Measurements from ENCODE around the gene CDC20B.

CDC20B gene

DNA sequence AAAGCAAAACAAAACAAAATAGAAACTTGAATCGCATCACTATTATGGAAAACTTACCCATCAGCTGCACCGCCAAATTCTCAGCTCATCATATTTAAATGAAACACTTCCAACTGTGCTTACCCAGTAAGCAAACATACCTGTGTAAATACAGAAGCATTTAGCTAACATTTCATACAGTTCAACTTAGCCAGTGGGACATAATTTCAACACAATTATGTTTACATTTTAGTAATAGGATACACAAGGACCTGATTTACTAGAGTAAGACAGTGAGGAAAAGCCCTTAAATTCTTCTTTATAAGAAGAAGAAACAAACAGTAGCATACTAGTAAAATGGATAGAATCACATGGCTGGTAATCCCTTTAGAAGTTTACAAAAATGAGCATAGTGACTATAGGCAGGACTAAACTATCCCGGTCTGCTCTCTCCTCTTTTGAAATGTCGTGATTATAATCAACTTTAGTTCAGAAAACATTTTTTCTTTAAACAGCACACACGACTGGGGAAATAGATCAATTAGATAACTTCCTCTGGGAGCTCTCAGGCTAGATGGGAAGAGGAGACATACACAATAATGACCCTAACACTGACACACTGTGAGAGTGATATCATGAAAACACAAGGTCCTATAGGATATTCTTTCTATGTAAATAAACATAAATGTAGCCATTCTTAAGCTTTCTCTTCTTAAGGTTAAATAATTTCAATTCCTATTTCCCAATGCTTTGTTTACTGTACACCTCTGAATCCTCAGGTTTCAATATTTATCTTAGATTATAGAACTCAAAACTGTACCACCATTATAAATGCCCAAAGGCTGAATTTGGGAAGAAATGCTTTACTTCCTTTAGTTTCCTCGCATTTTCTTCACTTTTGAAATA lies 15.9 kb upstream of the CDC20B start:
- Histone ChIP-seq H3K27ac (ENCODE audit: low read depth, low read length) (no peak overlapping the region), H3K14ac (ENCODE audit: low read length) (no peak overlapping the region), H4K8ac (ENCODE audit: low read depth, low read length) (no peak overlapping the region), H4K12ac (ENCODE audit: low read depth, low read length) (no peak overlapping the region), H3K4me2 (ENCODE audit: low read length) (no peak overlapping the region), H2AK5ac (ENCODE audit: low read length) (no peak overlapping the region), H4K91ac (ENCODE audit: low read depth, low read length) (no peak overlapping the region), H3K4me3 (ENCODE audit: low read depth, low read length) (no peak overlapping the region), H3K9me3 (ENCODE audit: insufficient read depth, low read depth, low read length) (no peaks in the 10 kb centered on the region), H3K9ac (ENCODE audit: low read length) (no peak overlapping the region), H2AFZ (ENCODE audit: insufficient read depth, low read length, poor library complexity) (no peak overlapping the region), H2BK120ac (ENCODE audit: insufficient read depth, low read length, poor library complexity) (no peak overlapping the region), H3K36me3 (ENCODE audit: control insufficient read depth in 1 of 2, insufficient read depth in 2 of 2, low read length in 2 of 2) (no peaks in the 10 kb centered on the region), H3K79me2 (ENCODE audit: control insufficient read depth, insufficient read depth, low read length, poor library complexity) (no peaks in the 10 kb centered on the region), H3K4me1 (ENCODE audit: control insufficient read depth in 1 of 2, insufficient read depth in 2 of 2, low read length in 2 of 2) (no peaks in the 10 kb centered on the region), H2BK5ac (ENCODE audit: low read depth, low read length, poor library complexity) (no peak overlapping the region), H3K79me1 (ENCODE audit: low read length) (no peaks in the 10 kb centered on the region), H2BK12ac (ENCODE audit: low read length) (no peak overlapping the region), H3K18ac (ENCODE audit: low read length) (no peak overlapping the region), H3K23ac (ENCODE audit: low read length) (no peak overlapping the region), H3K27me3 (ENCODE audit: insufficient read depth, low read length) (no peaks in the 10 kb centered on the region), H3K4ac (ENCODE audit: low read depth, low read length) (no peak overlapping the region)
- no CpG with 5 or more reads among the region's 6 CpGs for WGBS (ENCODE audit: extremely low coverage, insufficient coverage, insufficient read length)
- no peak for DNase-seq

DNA sequence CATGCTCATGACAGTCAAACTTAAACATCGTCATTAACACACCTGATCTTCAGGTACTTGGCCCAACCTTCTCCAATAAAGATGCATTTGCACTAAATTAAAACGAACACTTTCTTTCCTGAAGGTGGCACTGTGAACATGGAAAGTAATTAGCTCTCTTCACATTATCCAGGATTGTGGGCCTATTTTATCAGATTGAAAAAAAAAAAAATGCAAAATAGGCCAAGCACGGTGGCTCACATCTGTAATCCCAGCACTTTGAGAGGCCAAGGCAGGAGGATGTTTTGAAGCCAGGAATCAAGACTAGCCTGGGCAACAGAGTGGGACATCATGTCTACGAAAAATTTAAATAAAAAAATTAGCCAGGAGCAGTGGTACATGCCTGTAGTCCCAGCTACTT lies 14.4 kb upstream of the CDC20B start:
- Histone ChIP-seq H3K4me2 (ENCODE audit: low read length) (no peak overlapping the region), H2BK5ac (ENCODE audit: low read depth, low read length, poor library complexity) (no peak overlapping the region), H3K4ac (ENCODE audit: low read depth, low read length) (no peak overlapping the region), H4K12ac (ENCODE audit: low read depth, low read length) (no peak overlapping the region), H4K91ac (ENCODE audit: low read depth, low read length) (no peak overlapping the region), H3K79me2 (ENCODE audit: control insufficient read depth, insufficient read depth, low read length, poor library complexity) (no peaks in the 10 kb centered on the region), H2AK5ac (ENCODE audit: low read length) (no peak overlapping the region), H3K9me3 (ENCODE audit: insufficient read depth, low read depth, low read length) (no peaks in the 10 kb centered on the region), H2BK12ac (ENCODE audit: low read length) (no peak overlapping the region), H2BK120ac (ENCODE audit: insufficient read depth, low read length, poor library complexity) (no peak overlapping the region), H3K18ac (ENCODE audit: low read length) (no peak overlapping the region), H3K36me3 (ENCODE audit: control insufficient read depth in 1 of 2, insufficient read depth in 2 of 2, low read length in 2 of 2) (no peaks in the 10 kb centered on the region), H4K8ac (ENCODE audit: low read depth, low read length) (no peak overlapping the region), H3K14ac (ENCODE audit: low read length) (no peak overlapping the region), H3K27me3 (ENCODE audit: insufficient read depth, low read length) (no peaks in the 10 kb centered on the region), H3K23ac (ENCODE audit: low read length) (no peak overlapping the region), H3K9ac (ENCODE audit: low read length) (no peak overlapping the region), H3K79me1 (ENCODE audit: low read length) (no peaks in the 10 kb centered on the region), H3K4me1 (ENCODE audit: control insufficient read depth in 1 of 2, insufficient read depth in 2 of 2, low read length in 2 of 2) (no peaks in the 10 kb centered on the region), H2AFZ (ENCODE audit: insufficient read depth, low read length, poor library complexity) (no peak overlapping the region), H3K27ac (ENCODE audit: low read depth, low read length) (no peak overlapping the region), H3K4me3 (ENCODE audit: low read depth, low read length) (no peak overlapping the region)
- no CpG with 5 or more reads among the region's 4 CpGs for WGBS (ENCODE audit: extremely low coverage, insufficient coverage, insufficient read length)
- DNase-seq = peak in 1 of 2 donors; percentile 46

DNA sequence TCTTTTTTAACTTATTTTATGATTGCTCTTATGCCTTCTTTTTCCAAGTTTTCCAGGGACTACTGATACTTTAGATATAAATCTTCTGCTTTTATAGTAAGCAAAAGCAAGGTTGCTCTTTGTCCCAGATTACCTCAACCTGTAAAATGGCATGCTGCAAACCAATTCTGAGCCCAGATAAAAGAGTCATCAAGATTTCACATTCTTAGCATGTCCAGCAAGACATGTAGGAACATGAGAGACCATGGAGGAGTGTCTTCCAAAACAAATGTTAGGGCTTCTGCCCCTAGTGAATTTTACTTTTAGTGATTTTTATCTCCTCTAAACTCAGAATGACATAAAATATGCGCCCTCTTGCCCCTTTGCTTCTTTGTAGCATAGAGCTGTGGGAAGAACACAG lies 7.0 kb upstream of the CDC20B start:
- H4K8ac ChIP-seq (ENCODE audit: low read depth, low read length) = no peak overlapping the region
- H3K23ac ChIP-seq (ENCODE audit: low read length) = no peak overlapping the region
- H2BK12ac ChIP-seq (ENCODE audit: low read length) = no peak overlapping the region
- H3K79me2 ChIP-seq (ENCODE audit: control insufficient read depth, insufficient read depth, low read length, poor library complexity) = no peaks in the 10 kb centered on the region
- H3K27me3 ChIP-seq (ENCODE audit: insufficient read depth, low read length) = peaks cover 16% of the 10 kb centered on the region
- H4K12ac ChIP-seq (ENCODE audit: low read depth, low read length) = no peak overlapping the region
- no peak overlapping the region for H3K9ac ChIP-seq (ENCODE audit: low read length)
- no peak overlapping the region for H4K91ac ChIP-seq (ENCODE audit: low read depth, low read length)
- no peak overlapping the region for H2BK120ac ChIP-seq (ENCODE audit: insufficient read depth, low read length, poor library complexity)
- no peaks in the 10 kb centered on the region for H3K79me1 ChIP-seq (ENCODE audit: low read length)
- DNase-seq = peak in 1 of 2 donors; percentile 15
- no peak overlapping the region for H3K27ac ChIP-seq (ENCODE audit: low read depth, low read length)
- no peaks in the 10 kb centered on the region for H3K9me3 ChIP-seq (ENCODE audit: insufficient read depth, low read depth, low read length)
- peaks cover 0 to 6% of the 10 kb centered on the region in 2 experiments for H3K4me1 ChIP-seq (ENCODE audit: control insufficient read depth in 1 of 2, insufficient read depth in 2 of 2, low read length in 2 of 2)
- H2AFZ ChIP-seq (ENCODE audit: insufficient read depth, low read length, poor library complexity) = no peak overlapping the region
- no peak overlapping the region for H3K18ac ChIP-seq (ENCODE audit: low read length)
- no CpG with 5 or more reads among the region's 1 CpG for WGBS (ENCODE audit: extremely low coverage, insufficient coverage, insufficient read length)
- no peak overlapping the region for H3K4ac ChIP-seq (ENCODE audit: low read depth, low read length)
- H2BK5ac ChIP-seq (ENCODE audit: low read depth, low read length, poor library complexity) = no peak overlapping the region
- no peak overlapping the region for H3K4me3 ChIP-seq (ENCODE audit: low read depth, low read length)
- H3K4me2 ChIP-seq (ENCODE audit: low read length) = no peak overlapping the region
- no peak overlapping the region for H3K14ac ChIP-seq (ENCODE audit: low read length)
- no peak overlapping the region for H2AK5ac ChIP-seq (ENCODE audit: low read length)
- no peaks in the 10 kb centered on the region for H3K36me3 ChIP-seq (ENCODE audit: control insufficient read depth in 1 of 2, insufficient read depth in 2 of 2, low read length in 2 of 2)

- H3K4me3 ChIP-seq (ENCODE audit: low read depth, low read length) = no peak overlapping the region
- H3K79me2 ChIP-seq (ENCODE audit: control insufficient read depth, insufficient read depth, low read length, poor library complexity) = no peaks in the 10 kb centered on the region
- H3K23ac ChIP-seq (ENCODE audit: low read length) = no peak overlapping the region
- DNase-seq = no peak
- no peak overlapping the region for H2BK120ac ChIP-seq (ENCODE audit: insufficient read depth, low read length, poor library complexity)
- no peak overlapping the region for H3K4me2 ChIP-seq (ENCODE audit: low read length)
- no peak overlapping the region for H3K18ac ChIP-seq (ENCODE audit: low read length)
- H3K4ac ChIP-seq (ENCODE audit: low read depth, low read length) = no peak overlapping the region
- no peak overlapping the region for H2AFZ ChIP-seq (ENCODE audit: insufficient read depth, low read length, poor library complexity)
- no peak overlapping the region for H3K9ac ChIP-seq (ENCODE audit: low read length)
- no peak overlapping the region for H2BK5ac ChIP-seq (ENCODE audit: low read depth, low read length, poor library complexity)
- H3K79me1 ChIP-seq (ENCODE audit: low read length) = no peaks in the 10 kb centered on the region
- H3K27ac ChIP-seq (ENCODE audit: low read depth, low read length) = no peak overlapping the region
- no peaks in the 10 kb centered on the region for H3K36me3 ChIP-seq (ENCODE audit: control insufficient read depth in 1 of 2, insufficient read depth in 2 of 2, low read length in 2 of 2)
- H3K9me3 ChIP-seq (ENCODE audit: insufficient read depth, low read depth, low read length) = no peaks in the 10 kb centered on the region
- H4K8ac ChIP-seq (ENCODE audit: low read depth, low read length) = no peak overlapping the region
- no CpG with 5 or more reads among the region's 2 CpGs for WGBS (ENCODE audit: extremely low coverage, insufficient coverage, insufficient read length)
- no peak overlapping the region for H4K12ac ChIP-seq (ENCODE audit: low read depth, low read length)
- H3K4me1 ChIP-seq (ENCODE audit: control insufficient read depth in 1 of 2, insufficient read depth in 2 of 2, low read length in 2 of 2) = peaks cover 0 to 8% of the 10 kb centered on the region in 2 experiments
- H2BK12ac ChIP-seq (ENCODE audit: low read length) = no peak overlapping the region
- H3K14ac ChIP-seq (ENCODE audit: low read length) = no peak overlapping the region
- H4K91ac ChIP-seq (ENCODE audit: low read depth, low read length) = no peak overlapping the region
- H2AK5ac ChIP-seq (ENCODE audit: low read length) = no peak overlapping the region
- H3K27me3 ChIP-seq (ENCODE audit: insufficient read depth, low read length) = peaks cover 19% of the 10 kb centered on the region
Observed at GRCh38 chr5:55177078-55177477, 4.1 kb upstream of the CDC20B start.
